OCI-LY3 (cell line): ENCODE data around the gene TINCR.

ENCODE experiments used
- CTCF ChIP-seq: fragments of 200-600, 300-600 bp; sonication (generic); IDR thresholded peaks from 2 replicates; pipeline ENCODE4 v1.5.1; 2014; ENCODE audit warnings: antibody characterized with exemption, low read length, low read depth
- EZH2phosphoT487 ChIP-seq: fragments of 200-600 bp; shearing (Covaris generic); IDR thresholded peaks from 2 replicates; pipeline ENCODE4 v1.6.1; 2018; ENCODE audit warnings: antibody characterized with exemption, mixed run types, low read depth

- TF ChIP-seq CTCF = no peak
- no peak for TF ChIP-seq EZH2phosphoT487
Measured at GRCh38 chr19:5567970-5568407, 236 bp upstream of the TINCR start.
